Esophagus squamous epithelium (tissue), 5 donors: Measurements from ENCODE around the gene TEKTIP1. TPM values are rescaled to one million over a fixed set of nuclear protein-coding genes. Genes with fewer than 3 reads are reported as not detected.

Source experiments
- DNase-seq: peaks from one replicate; lab custom pipeline; 2025; lab: John Stamatoyannopoulos, UW
- H3K27ac ChIP-seq, 4 donors: fragments of 200-600 bp; sonication (generic); one replicate each; pipeline ENCODE4 v1.5.1; 2016 to 2019; ENCODE audit warnings: mild to moderate bottlenecking in 1 of 4
- H3K27me3 ChIP-seq, 4 donors: fragments of 200-600 bp; sonication (generic); 1 replicate in 3 of 4; 2 replicates in 1 of 4; pipeline versions ENCODE4 v1.5.1 to v1.6.0; 2017 to 2021; ENCODE audit warnings: antibody characterized with exemption in 1 of 4
- H3K36me3 ChIP-seq, 3 donors: fragments of 200-600 bp; sonication (generic); one replicate each; pipeline ENCODE4 v1.5.1; 2016 to 2019
- H3K4me1 ChIP-seq, 3 donors: fragments of 200-600 bp; sonication (generic); one replicate each; pipeline ENCODE4 v1.5.1; 2017 to 2019
- H3K4me3 ChIP-seq, 4 donors: fragments of 200-600 bp; sonication (generic); 1 replicate in 3 of 4; 2 replicates in 1 of 4; pipeline ENCODE4 v1.5.1; 2016 to 2019; ENCODE audit warnings: mild to moderate bottlenecking in 2 of 4, moderate library complexity in 1 of 4
- H3K9me3 ChIP-seq, 3 donors: fragments of 200-600 bp; sonication (generic); one replicate each; pipeline ENCODE4 v1.5.1; 2016 to 2019
- CTCF ChIP-seq, 6 experiments: fragments of 450-650 bp in 4 of 6; fragments of 200-600 bp in 2 of 6; sonication (generic) in 2 of 6; IDR thresholded peaks; one replicate each; pipeline ENCODE4 v1.5.1; 2016 to 2019; ENCODE audit warnings: antibody characterized with exemption in 6 of 6, mild to moderate bottlenecking in 4 of 6, moderate library complexity in 4 of 6
- POLR2A ChIP-seq, 4 donors: fragments of 450-650 bp; IDR thresholded peaks; one replicate each; pipeline ENCODE4 v1.6.1; 2017; ENCODE audit warnings: antibody characterized with exemption in 4 of 4, mild to moderate bottlenecking in 4 of 4, moderate library complexity in 3 of 4
- WGBS, 2 donors: methylation state at CpG; one replicate each; pipeline ENCODE4 v1.1.5; 2018; 5-methylcytosine and 5-hydroxymethylcytosine counted together
- intact Hi-C: fragments of 100-400 bp; cut with DNase I; formaldehyde crosslinking; loops from one replicate; pipeline ENCODE4 v1.15.0; 2022
- small RNA-seq, 4 donors: library from RNA; depleted of rRNA; stranded (forward); fragments of <200 nt; gene quantifications; one replicate each; pipeline ENCODE3, GENCODE V24; 2016
- total RNA-seq, 4 donors: library from RNA; depleted of rRNA; stranded (reverse); fragments of >200 nt; gene quantifications; one replicate each; pipeline ENCODE4 v1.1.0, GENCODE V29; 2016
- donor health status: DM: yes; HTN: yes; CAD: no.

The TEKTIP1 gene
- total RNA-seq, 4 donors from 2014 or later = 0.95 TPM; not detected in 3

DNA sequence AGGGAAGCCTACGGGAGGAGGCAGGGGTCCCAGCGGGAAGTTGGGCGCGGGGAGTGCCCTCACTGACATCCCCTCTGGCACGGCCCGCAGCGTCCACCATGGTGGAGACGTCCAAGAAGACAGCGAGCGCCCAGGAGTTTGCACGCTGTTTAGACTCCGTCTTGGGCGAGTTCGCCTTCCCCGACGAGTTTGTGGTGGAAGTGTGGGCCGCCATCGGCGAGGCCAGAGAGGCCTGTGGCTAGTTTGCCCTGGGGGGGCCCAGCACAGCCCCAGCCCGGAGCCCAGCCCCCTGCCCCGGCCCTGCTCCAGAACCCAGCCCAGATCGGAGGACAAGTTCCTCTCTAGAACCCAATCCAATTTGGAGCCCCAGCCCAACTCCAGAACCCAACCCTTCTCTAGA lies 51.0 kb downstream of the TEKTIP1 start:
- intact Hi-C loops = no loop called here
- no peaks in the 10 kb centered on the region for H3K36me3 ChIP-seq
- H3K4me3 ChIP-seq = no peak overlapping the region
- TF ChIP-seq POLR2A (IDR thresholded peaks at IDR 0.05) = no peak
- no peak for TF ChIP-seq CTCF (IDR thresholded peaks at IDR 0.05)
- H3K9me3 ChIP-seq = peaks cover 0 to 4% (median 0%) of the 10 kb centered on the region in 3 donors
- peaks cover 0 to 30% (median 7%) of the 10 kb centered on the region in 4 donors for H3K27me3 ChIP-seq
- WGBS, 2 donors = no CpG with 5 or more reads among the region's 22 CpGs
- DNase-seq = no peak
- peaks cover 5 to 20% (median 11%) of the 10 kb centered on the region in 3 donors for H3K4me1 ChIP-seq
- H3K27ac ChIP-seq = no peak overlapping the region

DNA sequence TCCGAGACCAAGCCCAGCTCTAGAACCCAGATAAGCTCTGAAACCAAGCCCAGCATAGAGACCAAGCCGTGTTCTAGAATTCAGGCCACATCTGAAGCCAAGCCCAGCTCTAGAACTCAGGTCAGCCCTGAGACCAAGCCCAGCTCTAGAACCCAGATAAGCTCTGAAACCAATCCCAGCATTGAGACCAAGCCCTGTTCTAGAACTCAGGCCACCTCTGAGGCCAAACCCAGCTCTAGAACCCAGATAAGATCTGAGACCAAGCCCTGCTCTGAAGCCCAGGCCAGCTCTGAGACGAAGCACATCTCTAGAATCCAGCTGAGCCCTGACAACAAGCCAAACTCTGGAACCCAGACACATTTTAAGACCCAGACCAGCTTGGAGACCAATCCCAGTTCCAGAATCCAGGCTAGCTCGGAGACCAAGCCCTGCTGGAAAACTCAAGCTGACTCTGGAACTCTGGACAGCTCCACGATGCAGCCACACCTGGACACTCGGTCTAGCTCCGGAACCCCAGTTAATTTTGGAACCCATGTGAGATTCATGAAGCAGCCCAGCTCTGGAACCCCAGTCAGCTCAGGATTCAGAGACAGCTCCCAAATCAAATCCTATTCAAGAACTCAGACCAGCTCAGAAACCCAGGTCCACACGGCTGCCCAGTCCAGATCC lies 52.2 kb downstream of the TEKTIP1 start:
- Histone ChIP-seq H3K9me3 (peaks cover 0 to 4% (median 0%) of the 10 kb centered on the region in 3 donors), H3K4me1 (peaks cover 0 to 9% (median 0%) of the 10 kb centered on the region in 3 donors), H3K27me3 (peaks cover 0 to 19% (median 2%) of the 10 kb centered on the region in 4 donors), H3K27ac (no peak overlapping the region), H3K36me3 (no peaks in the 10 kb centered on the region), H3K4me3 (no peak overlapping the region)
- DNase-seq = no peak
- TF ChIP-seq POLR2A (IDR thresholded peaks at IDR 0.05) = no peak
- TF ChIP-seq CTCF (IDR thresholded peaks at IDR 0.05) = no peak
- intact Hi-C loops = no loop called here
- 84 to 93% methylated on average over 6 to 7 of the region's 8 CpGs for WGBS, 2 donors

DNA sequence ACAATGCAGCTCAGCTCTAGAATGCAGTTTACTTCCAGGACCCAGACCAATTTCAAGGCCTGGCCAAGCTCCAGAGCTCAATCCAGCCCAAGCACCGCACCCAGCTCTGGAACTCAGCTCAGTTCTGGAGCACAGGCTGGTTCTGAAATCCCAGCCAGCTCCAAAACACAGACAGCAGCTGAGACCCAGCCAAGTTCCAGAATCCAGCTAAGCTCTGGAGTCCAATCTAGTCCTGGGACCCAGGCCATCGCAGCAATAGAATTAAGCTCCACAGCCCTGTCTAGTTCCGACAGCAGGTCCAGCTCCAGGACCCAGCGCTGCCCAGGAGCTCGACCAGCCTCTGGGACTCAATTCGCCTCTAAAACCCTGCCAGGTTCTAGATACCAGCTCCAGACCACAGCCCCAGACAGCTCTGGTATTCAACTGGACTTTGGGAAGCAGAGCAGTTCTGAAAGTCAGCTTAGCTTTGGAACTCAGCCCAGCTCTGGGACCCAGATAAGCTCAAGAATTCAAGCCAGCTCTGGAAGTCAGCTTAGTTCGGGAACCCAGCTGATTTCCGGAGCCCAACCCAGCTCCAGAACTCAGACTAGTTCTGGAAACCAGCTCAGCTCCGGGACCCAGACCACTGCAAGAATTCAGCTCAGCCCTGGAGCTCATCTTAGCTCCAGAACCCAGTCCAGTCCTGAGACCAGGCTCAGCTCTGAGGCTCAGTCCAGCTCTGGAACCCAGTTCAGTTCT lies 53.1 kb downstream of the TEKTIP1 start:
- TF ChIP-seq POLR2A (IDR thresholded peaks at IDR 0.05) = no peak
- no peak for TF ChIP-seq CTCF (IDR thresholded peaks at IDR 0.05)
- intact Hi-C loops = no loop called here
- 33 to 87% methylated on average over 1 to 6 of the region's 9 CpGs for WGBS, 2 donors

DNA sequence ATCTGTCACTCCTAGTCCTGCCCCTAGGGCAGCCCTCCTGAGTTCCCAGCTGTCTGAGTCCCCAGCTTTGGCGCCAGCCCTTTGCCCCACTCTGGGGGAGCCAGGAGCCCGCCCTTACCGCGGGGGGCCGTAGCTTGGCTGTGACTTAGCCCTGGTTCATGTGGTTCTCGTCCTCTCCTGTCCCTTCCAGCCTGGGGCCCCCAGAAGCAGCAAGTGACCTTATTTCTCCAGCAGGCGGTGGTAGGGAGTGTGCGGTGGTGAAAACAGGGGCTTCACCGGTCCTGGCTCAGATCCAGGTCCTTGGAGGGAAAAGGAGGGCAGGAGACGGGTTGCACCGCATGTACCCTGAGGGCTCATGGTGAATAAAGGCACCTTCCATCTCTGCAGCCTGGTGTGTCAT lies 54.2 kb downstream of the TEKTIP1 start:
- H3K27me3 ChIP-seq = peaks cover 0 to 8% (median 0%) of the 10 kb centered on the region in 4 donors
- TF ChIP-seq CTCF (IDR thresholded peaks at IDR 0.05) (no peak), POLR2A (IDR thresholded peaks at IDR 0.05) (no peak)
- H3K36me3 ChIP-seq = no peaks in the 10 kb centered on the region
- intact Hi-C loops = no loop called here
- no peak overlapping the region for H3K4me3 ChIP-seq
- 32% methylated on average over 4 of the region's 11 CpGs; no CpG with 5 or more reads in 1 of the 2 donors for WGBS, 2 donors
- no peak for DNase-seq
- H3K9me3 ChIP-seq = peaks cover 0 to 4% (median 0%) of the 10 kb centered on the region in 3 donors
- peak overlapping the region in 1 of 4 donors; percentile 5 for H3K27ac ChIP-seq
- no peaks in the 10 kb centered on the region for H3K4me1 ChIP-seq

More for the DNA sequence above, 53.1 kb downstream of the TEKTIP1 start:
- Histone ChIP-seq H3K27me3 (peaks cover 0 to 9% (median 0%) of the 10 kb centered on the region in 4 donors), H3K9me3 (peaks cover 0 to 4% (median 0%) of the 10 kb centered on the region in 3 donors), H3K4me1 (no peaks in the 10 kb centered on the region), H3K27ac (peak overlapping the region in 1 of 4 donors; percentile 5), H3K36me3 (no peaks in the 10 kb centered on the region), H3K4me3 (no peak overlapping the region)
- no peak for DNase-seq

Small RNAs within 50 kb of the gene (small RNA-seq; reads per million reads assigned to genes)
- gene AC005786.1 (0 reads per million in 4 donors), gene RF00212 (0 reads per million in 4 donors)

Other genes starting within 250 kb of the TEKTIP1 start
- 10 to 100 TPM; 40.8 to 80.9 (median 61.0) TPM for gene NFIC, start 172.6 kb upstream of the TEKTIP1 start, total RNA-seq
- gene SMIM24, start 58.6 kb upstream of the TEKTIP1 start, total RNA-seq = not detected
- not detected for gene SMIM44, start 55.7 kb upstream of the TEKTIP1 start, total RNA-seq
- gene DOHH, start 38.5 kb upstream of the TEKTIP1 start, total RNA-seq = 10 to 100 TPM; 21.0 to 29.5 (median 26.4) TPM
- 10 to 100 TPM; 26.5 to 46.8 (median 27.2) TPM for gene FZR1, start 32.9 kb upstream of the TEKTIP1 start, total RNA-seq
- 10 to 100 TPM; 22.5 to 50.4 (median 37.3) TPM for gene MFSD12, start 18.4 kb downstream of the TEKTIP1 start, total RNA-seq
- gene HMG20B, start 33.8 kb downstream of the TEKTIP1 start, total RNA-seq = 10 to 100 TPM; 56.1 to 77.6 (median 76.9) TPM
- gene GIPC3, start 46.3 kb downstream of the TEKTIP1 start, total RNA-seq = under 1 TPM; 0.18 to 0.76 (median 0.22) TPM
- 1 to 10 TPM in 1 of 4 donors, under 1 TPM in 3; 0.23 to 1.3 (median 0.45) TPM for gene TBXA2R, start 67.7 kb downstream of the TEKTIP1 start, total RNA-seq
- 10 to 100 TPM; 15.9 to 26.7 (median 21.3) TPM for gene CACTIN, start 87.6 kb downstream of the TEKTIP1 start, total RNA-seq
- 10 to 100 TPM; 12.0 to 25.3 (median 15.2) TPM for gene PIP5K1C, start 161.3 kb downstream of the TEKTIP1 start, total RNA-seq
- 10 to 100 TPM; 23.7 to 71.1 (median 28.0) TPM for gene TJP3, start 169.2 kb downstream of the TEKTIP1 start, total RNA-seq
- 10 to 100 TPM; 12.9 to 26.5 (median 22.7) TPM for gene APBA3, start 222.5 kb downstream of the TEKTIP1 start, total RNA-seq
- 10 to 100 TPM; 50.2 to 79.9 (median 60.9) TPM for gene MRPL54, start 223.5 kb downstream of the TEKTIP1 start, total RNA-seq
- gene RAX2, start 233.1 kb downstream of the TEKTIP1 start, total RNA-seq = not detected
- 1 to 10 TPM in 3 of 4 donors, not detected in 1; 1.1 to 4.4 (median 2.1) TPM for gene MATK, start 247.2 kb downstream of the TEKTIP1 start, total RNA-seq